DOHH2 (cell line): ENCODE results near the gene TRABD.
A peak's percentile ranks its signal among the peaks of the same experiment; 100 is the strongest.

Experiments
- EZH2phosphoT487 ChIP-seq: fragments of 200-600 bp; sonication (generic); IDR thresholded peaks from 2 replicates; pipeline ENCODE4 v1.6.1; 2017; ENCODE audit warnings: borderline replicate concordance, mild to moderate bottlenecking, antibody characterized with exemption, low read length, moderate library complexity, mixed read lengths
- TF ChIP-seq, protein P1 (sequence below): fragments of 200-600 bp; sonication (generic); IDR thresholded peaks from one replicate; pipeline ENCODE4 v1.5.1; 2014; ENCODE audit warnings: antibody characterized with exemption, mild to moderate bottlenecking, low read depth, low read length; ENCODE audit not compliant: poor library complexity, severe bottlenecking

DNA sequence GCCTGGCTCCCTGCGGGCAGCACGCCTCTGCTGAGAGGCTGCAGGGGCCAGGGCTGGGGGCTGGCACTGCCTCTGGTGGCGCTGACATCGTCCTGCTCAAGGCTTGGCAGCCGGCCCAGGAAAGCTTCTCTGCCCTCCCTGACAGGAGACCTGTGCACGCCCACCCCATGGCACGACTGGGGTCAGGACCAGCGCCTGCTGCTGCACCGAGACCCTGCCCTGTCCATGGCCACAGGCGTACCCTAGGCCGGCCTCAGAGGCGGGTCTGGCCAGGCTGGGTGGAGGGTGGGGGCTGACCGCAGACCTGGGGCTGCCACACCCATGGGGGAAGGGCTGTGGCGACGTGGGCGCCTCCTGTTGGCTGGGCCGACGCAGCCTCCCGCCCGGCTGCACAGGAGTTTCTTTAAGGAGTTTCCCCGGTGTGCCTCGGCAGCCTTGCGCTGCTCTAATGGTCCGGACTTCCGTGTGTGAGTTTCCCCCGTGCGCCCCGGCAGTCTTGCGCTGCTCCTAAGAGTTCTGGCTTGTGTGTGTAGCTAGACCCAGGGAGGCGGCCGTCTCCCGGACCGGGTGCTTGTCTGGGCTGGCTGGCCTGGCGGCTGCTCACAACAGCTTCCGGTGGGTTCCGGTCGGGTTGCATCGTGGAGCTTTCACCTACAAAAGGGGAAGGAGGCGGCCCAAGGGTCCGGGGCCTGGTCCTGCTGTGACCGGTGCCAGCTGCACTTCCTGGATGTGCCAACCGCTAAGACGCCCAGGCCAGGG, 4.6 kb downstream of the TRABD start:
- TF ChIP-seq, protein P1, sequence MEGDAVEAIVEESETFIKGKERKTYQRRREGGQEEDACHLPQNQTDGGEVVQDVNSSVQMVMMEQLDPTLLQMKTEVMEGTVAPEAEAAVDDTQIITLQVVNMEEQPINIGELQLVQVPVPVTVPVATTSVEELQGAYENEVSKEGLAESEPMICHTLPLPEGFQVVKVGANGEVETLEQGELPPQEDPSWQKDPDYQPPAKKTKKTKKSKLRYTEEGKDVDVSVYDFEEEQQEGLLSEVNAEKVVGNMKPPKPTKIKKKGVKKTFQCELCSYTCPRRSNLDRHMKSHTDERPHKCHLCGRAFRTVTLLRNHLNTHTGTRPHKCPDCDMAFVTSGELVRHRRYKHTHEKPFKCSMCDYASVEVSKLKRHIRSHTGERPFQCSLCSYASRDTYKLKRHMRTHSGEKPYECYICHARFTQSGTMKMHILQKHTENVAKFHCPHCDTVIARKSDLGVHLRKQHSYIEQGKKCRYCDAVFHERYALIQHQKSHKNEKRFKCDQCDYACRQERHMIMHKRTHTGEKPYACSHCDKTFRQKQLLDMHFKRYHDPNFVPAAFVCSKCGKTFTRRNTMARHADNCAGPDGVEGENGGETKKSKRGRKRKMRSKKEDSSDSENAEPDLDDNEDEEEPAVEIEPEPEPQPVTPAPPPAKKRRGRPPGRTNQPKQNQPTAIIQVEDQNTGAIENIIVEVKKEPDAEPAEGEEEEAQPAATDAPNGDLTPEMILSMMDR, result peak; percentile 66
- TF ChIP-seq EZH2phosphoT487, result no peak
